Retina (tissue), 1 donor: ENCODE results near the gene BTBD7.
A peak's percentile ranks its signal among the peaks of the same experiment; 100 is the strongest.

Experiments
- DNase-seq: peaks from one replicate; pipeline ENCODE4 v3.0.0-alpha.2; 2016

BTBD7 gene

GRCh38 chr14:93302688-93303581 is 29.9 kb downstream of the BTBD7 start:
- no peak for DNase-seq

GRCh38 chr14:93301821-93302447 is 30.9 kb downstream of the BTBD7 start:
- DNase-seq, result no peak

- no peak for DNase-seq
Observed at GRCh38 chr14:93299866-93300265, 33.0 kb downstream of the BTBD7 start.

GRCh38 chr14:93299416-93299815 is 33.4 kb downstream of the BTBD7 start:
- no peak for DNase-seq

GRCh38 chr14:93295541-93296220 is 37.2 kb downstream of the BTBD7 start:
- DNase-seq, result peak; percentile 9

- no peak for DNase-seq
Observed at GRCh38 chr14:93286212-93286890, 46.5 kb downstream of the BTBD7 start.

GRCh38 chr14:93285044-93285443 is 47.8 kb downstream of the BTBD7 start:
- DNase-seq, result no peak

- DNase-seq, result no peak
Observed at GRCh38 chr14:93281937-93282336, 50.9 kb downstream of the BTBD7 start.

GRCh38 chr14:93280743-93281142 is 52.1 kb downstream of the BTBD7 start:
- no peak for DNase-seq

GRCh38 chr14:93276031-93276716 is 56.7 kb downstream of the BTBD7 start:
- no peak for DNase-seq

GRCh38 chr14:93274055-93274806 is 58.6 kb downstream of the BTBD7 start:
- no peak for DNase-seq

- DNase-seq, result no peak
Observed at GRCh38 chr14:93271111-93271510, 61.7 kb downstream of the BTBD7 start.

GRCh38 chr14:93269341-93270068 is 63.3 kb downstream of the BTBD7 start:
- DNase-seq, result no peak

- DNase-seq, result no peak
Observed at GRCh38 chr14:93268406-93268805, 64.4 kb downstream of the BTBD7 start.

GRCh38 chr14:93267149-93267711 is 65.6 kb downstream of the BTBD7 start:
- DNase-seq, result no peak

- no peak for DNase-seq
Observed at GRCh38 chr14:93266127-93266526, 66.7 kb downstream of the BTBD7 start.

- DNase-seq, result no peak
Observed at GRCh38 chr14:93263416-93263815, 69.4 kb downstream of the BTBD7 start.

- no peak for DNase-seq
Observed at GRCh38 chr14:93262446-93262845, 70.4 kb downstream of the BTBD7 start.

GRCh38 chr14:93249128-93249831 is 83.6 kb downstream of the BTBD7 start:
- no peak for DNase-seq

- DNase-seq, result no peak
Observed at GRCh38 chr14:93246534-93246933, 86.3 kb downstream of the BTBD7 start.
